Measurements from ENCODE around the gene BMP8A.
"Not testable (repeated sequence)": the region's sequence is repeated elsewhere in the genome, so short reads cannot be mapped to it uniquely, and the experiment has no call there.

BMP8A gene

DNA sequence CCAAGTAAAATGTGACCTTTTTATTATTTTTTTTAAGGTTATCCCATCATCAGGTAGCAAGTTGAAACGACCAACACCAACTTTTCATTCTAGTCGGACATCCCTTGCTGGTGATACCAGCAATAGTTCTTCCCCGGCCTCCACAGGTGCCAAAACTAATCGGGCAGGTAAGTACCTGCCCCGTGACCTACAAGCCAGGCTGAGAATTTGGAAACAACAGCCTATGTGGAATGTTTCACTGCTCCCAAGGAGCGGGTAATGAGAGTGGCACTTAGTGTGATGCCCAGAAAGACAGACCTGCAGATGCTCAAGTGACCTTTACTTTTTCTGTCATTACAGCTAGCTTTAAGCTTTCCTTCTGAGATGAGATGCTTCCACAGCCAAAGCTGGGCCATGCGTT, 6.9 kb upstream of the BMP8A start:
- no peak for DNase-seq

DNA sequence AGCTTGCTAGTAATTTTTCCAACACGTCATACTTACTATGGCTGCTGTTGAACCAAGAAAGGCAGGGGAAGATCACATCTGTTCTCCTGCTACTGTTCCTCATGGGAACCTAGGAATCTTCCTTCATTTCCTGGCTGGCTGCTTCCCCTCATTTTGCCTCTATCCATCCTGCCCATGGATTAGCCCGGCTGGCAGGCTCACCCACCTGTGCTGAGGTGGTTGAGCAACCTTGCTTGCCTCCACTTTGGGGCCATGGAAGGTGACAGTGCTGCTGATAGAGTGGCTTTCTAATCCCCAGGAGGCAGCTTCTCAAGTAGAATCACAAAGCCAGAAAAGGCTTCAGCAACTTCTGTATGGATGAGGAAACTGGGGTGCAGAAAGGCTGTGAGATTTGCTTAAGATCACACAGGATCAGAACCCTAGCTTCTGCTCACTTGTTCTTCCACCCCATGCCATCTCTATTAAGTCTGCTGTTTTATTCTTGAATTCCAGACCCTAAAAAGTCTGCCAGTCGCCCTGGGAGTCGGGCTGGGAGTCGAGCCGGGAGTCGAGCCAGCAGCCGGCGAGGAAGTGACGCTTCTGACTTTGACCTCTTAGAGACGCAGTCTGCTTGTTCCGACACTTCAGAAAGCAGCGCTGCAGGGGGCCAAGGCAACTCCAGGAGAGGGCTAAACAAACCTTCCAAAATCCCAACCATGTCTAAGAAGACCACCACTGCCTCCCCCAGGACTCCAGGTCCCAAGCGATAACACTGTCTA, 6.2 kb upstream of the BMP8A start:
- DNase-seq = no peak

DNA sequence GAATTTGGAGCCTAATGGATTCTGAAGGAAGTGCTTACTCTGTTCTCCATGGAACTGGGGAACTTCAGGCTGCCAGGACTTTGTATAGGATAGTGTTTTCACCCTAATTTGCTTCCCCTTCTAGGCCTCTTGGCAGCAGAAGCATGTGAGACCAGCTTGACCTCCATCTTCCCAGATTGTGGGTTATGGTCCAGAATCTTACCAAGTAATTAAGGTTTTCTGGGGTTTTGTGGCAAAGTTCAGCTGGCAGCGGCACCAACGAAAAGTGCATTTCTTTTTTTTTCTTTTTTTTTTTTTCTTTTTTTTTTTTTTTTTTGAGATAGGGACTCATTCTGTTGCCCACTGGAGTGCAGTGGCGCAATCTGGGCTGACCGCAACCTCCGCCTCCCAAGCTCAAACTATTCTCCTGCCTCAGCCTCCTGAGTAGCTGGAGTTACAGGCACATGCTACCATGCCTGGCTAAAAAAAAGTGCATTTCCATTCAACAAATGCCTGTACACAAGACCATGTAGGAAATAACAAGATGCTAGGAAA, 3.4 kb upstream of the BMP8A start:
- no peak for DNase-seq

DNA sequence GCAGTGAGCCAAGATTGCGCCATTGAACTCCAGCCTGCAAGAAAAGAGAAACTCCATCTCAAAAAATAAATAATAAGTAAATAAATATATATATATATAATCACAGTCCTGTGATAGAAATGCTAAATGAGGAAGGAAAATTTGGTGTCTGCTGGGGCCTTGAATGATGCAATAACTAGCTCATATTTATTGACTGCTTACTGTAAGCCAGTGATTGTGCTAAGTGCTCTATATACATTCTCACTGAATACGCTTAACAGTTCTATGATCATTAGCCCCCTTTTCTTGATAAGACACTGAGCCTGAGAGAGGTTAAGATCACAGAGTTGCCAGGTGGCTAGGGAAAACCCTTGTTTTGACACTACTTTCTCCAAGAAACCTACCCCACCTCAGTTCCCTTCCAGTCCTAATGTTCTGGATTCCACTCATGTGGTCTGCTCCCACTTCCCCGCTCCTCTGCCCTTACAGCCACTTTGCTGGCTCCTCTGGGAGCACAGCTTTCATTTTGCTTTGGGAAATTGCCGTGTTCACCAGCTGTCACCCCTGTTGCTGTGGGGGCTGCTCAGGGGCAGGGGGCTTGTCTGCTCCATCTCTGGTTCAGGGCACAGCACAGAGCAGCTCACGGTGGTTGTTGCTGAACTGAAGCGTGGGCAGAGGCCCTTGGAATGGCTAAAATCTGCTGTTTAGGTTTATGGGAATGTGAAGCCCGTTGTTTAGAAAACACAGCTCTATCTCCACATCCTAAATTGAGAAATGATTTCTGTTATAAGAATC, 2.5 kb upstream of the BMP8A start:
- peak; percentile 35 to 44 for DNase-seq

DNA sequence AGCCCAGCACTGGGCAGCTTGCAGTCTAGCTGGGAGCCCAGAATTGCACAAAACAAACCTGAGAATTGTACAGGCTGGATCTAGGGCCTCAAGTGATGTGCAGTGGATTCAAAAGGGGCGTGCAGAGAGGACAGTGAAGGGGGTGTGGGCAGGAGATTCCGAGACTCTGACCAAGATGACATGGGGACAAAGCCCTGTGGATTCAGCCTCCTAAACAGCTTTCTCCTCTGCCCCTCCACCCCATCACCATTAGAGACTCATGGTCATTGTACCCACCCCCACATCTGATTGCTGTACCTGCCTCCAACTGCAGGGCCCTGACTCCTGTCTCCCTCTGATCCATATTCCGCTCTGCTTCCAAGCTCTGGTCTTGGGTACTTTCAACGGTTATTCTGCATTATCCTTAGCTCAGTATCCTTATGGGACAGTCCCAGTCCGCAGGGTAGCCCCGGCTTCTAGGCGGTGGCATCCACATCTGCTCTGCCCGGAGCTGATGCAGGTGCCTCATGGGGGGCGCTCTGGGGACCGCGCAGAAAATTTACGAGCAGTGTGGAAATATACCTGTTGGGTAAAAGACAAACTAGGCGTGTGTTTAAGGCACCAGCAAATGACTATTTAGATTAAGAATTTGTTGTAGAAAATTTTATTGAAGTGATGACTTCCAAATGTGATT, 1.7 kb upstream of the BMP8A start:
- DNase-seq = no peak

DNA sequence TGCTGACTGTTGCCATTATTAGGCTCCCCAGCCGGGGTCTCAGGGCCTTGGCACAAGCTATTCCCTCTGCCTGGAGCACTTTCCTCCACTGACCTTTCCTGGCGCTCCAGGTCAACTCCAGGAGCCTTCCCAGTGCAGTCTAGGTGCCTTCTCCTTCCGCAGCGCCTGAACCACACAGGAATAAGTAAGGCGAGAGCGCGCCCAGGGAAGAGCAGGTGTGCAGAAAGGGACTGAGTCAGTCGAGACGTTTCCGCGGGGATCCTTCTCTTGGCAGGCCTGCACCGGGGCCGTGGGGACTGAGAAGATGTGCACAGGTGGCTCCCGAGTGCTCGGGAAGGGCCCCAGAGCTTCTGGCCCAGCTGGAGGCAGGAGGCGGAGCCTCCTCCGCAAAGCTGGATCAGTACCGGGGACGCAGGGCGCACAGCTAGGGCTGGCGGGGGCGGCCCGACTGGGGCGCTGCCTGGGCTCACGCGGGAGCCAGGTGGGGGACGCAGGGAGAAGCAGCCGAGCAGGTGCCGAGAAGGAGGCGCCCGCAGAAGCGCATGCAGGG, 765 bp upstream of the BMP8A start:
- no peak for DNase-seq

DNA sequence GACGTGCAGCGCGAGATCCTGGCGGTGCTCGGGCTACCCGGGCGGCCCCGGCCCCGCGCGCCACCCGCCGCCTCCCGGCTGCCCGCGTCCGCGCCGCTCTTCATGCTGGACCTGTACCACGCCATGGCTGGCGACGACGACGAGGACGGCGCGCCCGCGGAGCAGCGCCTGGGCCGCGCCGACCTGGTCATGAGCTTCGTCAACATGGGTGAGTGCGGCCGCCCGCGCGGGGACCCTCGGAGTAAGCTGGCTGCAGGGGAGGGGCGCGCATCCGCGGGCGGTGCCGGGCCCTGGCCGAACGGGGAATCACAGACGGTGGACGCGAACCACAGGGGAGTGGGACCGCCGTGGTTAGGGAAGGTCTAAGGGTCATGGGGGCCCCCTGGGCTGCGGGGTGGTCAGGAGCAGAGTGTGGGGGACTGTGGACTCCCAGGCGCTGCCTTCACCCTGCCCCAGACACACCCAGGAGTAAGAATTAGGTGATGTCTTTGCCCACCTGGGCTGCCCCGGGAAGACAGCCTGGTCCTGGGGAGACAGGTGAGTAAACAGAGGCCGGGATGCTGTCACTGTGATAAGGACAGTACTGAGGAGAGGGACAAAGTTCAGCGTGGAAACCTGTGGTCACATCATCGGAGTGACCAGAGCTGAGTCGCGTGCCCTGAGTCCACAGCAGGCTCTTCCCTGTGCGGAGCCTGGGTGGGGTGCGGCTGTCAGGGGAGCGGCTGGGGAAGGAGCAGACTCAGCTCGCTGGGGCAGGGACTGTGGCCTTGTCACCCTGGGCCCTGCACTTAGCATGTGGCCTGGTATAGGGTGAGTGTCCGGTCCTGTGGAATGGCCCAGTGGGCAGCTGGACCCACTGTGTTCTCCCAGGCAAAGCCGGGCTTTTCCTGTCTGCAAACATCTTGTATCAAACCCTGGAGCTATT, 944 bp downstream of the BMP8A start:
- DNase-seq = not testable (repeated sequence)

DNA sequence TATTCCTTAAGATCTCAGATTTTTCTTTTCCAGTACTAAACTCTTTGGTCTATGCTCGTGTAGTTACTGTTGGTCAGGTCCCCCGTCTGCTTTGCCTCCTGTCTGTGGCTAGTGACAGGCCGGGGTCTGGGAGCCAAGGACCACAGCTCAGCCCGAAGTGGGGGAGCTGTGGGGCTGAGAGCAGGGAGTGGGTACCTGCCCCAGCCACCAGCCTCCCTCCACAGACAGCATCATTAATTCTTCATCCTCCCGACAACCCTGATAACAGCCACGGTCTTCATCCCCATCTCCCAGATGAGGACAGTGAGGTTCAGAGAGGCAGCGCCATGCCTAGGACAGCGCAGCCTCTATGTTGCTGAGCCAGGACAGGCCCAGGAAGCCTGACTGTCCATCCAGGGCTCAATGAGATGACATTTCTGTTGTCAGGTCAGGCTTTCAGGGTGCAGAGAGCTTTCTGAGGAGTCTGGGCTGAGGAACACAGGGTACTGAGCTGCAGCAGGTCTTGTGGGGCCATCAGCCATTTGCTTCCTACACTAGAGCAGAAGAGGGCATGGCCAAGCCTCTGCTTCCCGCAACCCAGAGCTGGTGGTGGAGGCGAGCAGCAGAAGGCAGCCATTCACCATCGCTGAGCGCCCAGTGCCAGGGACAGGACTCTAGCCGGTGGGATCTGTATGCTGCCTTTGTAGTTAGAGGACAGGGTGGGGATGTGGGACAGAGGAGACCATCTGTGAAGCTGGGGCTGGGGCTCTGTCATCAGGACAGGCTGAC, 1.8 kb downstream of the BMP8A start:
- not testable (repeated sequence) for DNase-seq

DNA sequence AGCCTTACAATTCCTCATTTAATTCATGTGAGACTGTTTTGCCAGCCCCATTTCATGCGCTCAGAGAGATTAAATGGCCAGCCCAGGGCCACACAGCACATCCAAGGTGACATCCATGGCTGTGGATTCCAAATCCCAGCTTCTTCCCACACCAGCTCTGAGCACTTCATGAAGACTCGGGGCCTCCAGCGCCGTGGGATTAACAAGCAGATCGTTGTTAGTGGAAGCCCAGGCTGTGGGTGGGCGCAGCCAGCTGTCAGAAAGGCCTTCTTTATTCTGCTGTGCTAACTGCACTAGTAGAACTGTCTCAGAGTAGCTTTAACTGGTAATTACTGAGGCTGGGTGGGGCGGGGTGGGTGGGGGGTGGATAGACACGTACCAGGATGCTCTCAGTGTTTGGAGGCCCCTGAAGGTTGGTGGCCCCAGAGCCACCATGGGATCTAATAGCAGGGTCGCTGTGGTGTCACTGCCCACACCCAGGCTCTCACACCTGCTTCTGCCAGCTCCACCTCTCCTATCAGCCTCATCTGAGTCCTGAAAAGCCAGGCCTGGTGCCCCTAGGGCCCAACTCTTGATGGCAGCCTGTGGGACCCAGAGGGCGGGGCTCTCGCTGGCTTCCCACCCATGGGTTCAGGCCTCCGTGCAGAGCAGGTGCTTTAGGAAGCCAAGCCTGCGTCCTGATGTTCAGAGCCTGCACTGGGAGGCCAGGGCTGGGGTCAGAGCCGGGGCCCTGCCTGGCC, 3.4 kb downstream of the BMP8A start:
- DNase-seq = no peak

DNA sequence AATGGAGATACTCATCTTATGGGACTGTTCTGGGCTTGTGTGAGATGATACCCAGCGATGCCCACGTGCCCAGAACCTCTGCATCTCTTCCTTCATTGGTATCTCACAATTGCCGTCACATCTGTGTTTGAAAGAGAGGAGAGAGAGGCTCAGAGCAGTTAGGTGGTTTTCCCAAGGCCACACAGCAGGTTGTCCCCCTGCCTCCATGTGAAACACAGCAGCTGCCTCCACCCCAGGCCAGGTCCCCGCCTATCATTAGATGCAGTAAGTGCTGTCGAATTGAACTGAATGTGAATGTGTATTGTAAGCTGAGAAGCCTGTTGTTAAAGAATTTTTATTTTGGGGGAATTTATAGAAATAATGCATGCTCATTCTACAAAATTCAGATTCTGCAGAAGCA, 5.1 kb downstream of the BMP8A start:
- DNase-seq = not testable (repeated sequence)

DNA sequence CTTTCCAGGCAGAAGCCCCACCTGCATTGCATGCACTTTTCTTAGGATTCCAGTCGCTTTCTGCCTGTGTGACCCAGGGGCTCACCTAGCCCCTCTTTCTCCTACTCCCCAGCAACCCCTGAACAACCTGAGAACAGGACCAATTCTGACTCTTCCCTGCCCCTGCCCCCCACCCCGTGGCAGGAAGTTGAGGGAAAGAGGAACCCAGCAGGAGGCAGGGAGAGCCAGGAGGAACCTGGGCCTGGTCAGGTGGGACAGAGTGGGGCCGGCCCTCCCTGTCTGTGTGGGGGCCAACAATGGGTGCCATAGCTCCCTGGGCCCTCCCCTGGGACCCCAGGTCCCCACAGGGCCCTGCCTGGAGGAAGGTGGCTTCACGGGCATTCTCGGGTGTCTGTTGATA, 6.1 kb downstream of the BMP8A start:
- no peak for DNase-seq

DNA sequence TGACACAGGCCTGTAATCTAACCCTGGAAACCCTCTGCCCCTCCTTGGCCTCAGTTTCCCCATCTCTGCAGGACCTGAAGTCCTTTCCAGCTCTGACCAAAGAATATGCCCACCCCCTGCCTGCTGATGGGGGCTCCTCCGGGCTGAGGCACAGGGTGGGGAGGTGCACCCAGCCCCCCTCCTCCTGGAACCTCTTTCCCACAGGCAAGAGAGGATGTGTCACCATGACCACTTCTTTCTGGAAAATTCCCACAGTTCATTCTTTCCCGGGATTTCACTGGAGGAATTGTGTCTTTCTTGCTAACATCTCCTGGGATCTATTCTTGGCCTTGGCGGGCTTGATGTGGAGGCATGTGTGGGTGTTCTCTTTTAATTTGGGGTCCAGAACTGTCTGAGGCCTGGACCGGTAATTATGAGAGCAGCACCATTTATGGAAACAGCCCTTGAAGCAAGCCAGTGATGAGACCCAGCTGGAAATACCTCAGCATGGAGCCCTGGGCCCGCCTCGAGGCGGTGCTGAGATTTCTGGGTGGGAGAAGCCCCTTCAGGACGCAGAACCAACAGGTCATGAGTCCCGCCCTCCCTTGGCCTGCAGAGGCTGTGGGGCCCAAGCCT, 6.8 kb downstream of the BMP8A start:
- DNase-seq = not testable (repeated sequence)

DNA sequence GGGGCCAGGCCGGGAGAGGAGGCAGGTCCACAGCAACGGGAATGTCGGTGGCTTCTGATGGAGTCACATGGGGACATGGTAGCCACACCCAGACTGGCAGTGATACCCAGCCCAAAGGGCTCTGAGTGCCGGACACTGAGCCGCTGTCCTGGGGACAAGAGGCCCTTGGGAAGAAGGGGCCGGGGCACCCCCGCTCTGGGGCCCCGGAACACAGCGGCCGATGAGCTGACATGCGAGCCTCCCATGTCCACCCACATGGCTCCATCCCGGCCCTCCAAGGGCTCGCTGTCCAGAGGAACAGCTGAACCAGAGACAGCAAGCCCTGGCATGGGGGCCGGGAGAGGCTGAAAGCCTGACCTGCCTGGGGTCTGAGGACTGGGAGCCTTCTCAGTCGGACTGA, 7.4 kb downstream of the BMP8A start:
- DNase-seq = not testable (repeated sequence)

DNA sequence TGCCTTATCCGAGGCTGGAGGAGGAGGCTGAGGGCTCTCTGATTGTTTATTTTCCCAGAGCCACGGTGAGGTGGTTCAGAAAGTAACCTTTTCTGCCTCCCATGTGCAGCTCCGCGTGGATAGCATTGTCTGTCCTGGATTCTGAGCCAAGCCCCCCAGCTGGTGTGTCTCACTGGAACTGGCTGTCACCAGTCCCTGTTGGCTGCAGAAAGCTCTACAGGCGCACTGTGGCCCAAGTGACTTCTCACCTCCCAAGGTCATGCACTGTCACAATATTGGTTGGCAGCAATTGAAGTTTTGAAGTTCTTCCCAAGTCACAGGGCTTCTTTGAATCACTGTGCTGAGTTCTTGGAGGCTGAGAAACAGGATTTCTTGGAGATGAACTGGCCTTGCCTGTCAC, 8.2 kb downstream of the BMP8A start:
- DNase-seq = no peak

DNA sequence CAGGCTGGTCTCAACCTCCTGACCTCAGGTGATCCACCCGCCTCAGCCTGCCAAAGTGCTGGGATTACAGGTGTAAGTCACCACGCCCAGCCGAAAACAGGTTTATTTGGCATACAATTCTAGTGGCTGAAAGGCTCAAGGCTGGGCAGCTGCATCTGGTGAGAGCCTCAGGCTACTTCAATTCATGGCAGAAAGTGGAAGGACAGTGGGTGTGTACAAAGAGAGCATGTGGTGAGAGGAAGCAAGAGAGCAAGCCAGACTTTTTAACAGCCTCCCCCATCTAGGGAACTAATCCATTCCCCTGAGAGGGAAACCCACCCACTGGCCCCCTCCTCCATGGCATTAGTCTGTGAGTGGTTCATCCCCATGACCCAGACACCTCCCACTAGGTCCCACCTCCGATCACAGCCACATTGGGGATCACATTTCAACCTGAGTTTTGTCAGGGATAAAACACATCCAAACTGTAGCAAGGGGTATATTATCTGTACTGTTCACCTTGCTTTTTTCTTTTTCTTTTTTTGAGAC, 9.5 kb downstream of the BMP8A start:
- DNase-seq = no peak

DNA sequence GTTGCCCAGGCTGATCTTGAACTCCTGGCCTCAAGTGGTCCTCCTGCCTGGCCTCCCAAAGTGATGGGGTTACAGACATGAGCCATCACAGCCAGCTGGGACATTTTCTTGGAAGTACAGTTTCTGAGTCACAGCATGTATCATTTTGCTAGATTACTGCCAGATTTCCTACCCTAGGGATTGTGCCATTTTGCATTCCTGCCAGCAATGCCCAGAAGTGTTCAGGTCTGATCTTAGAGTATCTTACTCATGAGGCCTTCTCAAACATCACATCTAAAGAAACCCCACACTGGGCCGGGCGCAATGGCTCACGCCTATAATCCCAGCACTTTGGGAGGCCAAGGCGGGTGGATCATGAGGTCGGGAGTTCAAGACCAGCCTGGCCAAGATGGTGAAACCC, 10.2 kb downstream of the BMP8A start:
- no peak for DNase-seq

DNA sequence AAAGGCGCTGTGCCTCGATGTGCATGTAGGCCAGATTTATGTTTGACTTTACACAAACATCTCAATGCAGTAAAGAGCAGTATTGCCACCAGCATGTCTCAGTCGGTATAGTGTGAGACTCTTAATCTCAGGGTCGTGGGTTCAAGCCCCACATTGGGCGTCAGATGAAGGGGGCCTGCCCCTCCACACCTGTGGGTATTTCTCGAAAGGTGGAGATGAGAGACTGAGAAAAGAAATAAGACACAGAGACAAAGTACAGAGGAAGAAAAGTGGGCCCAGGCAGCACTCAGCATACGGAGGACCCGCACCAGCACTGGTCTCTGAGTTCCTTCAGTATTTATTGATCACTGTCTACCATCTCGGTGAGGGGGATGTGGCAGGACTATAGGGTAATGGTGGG, 13.0 kb downstream of the BMP8A start:
- DNase-seq = not testable (repeated sequence)

DNA sequence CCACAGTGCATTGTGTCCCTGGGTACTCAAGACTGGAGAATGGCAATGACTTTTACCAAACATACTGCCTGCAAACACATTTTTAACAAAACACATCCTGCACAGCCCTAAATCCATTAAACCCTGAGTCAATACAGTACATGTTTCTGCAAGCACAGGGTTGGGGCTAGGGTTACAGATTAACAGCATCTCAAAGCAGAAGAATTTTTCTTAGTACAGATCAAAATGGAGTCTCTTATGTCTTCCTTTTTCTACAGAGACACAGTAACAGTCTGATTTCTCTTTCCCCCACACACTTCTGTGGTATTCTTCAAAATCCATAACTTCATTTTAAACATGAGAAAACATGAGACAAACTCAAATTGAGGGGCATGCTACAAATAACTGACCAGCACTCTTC, 13.9 kb downstream of the BMP8A start:
- DNase-seq = no peak

DNA sequence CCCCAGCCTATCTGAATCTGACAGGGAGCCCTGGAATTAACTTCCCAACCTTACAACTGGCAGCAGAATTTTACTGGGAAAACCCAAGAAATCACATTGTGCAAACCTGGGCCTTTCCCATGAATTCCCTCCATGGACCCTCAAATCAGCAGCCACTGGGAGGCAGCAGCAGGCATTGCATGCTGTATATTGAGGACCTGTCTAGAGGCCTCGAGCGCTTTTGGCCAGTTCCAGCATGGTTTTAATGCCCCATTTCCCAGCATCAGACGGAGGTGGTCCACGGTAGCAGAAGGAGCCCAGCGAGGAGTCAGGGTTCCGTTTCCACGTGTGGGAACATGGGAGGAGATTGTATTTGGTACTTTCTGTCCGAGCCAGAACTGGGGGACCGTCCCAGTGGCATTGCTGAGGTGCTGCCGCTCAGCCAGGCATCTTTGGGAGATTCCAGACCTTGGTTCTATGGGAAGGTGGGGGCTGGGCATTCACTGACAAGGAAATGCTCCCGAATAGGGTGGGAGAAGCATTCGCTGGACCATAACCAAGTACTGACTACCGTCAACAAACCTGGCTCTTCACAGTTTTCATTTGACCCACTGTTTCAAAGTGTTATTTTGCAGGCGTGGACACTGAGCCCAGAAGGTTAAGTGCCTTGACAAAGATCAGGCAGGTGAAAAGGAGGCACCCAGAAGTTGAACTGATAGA, 15.9 kb downstream of the BMP8A start:
- DNase-seq = peak; percentile 21 to 36

Data from inflammatory macrophage treated with lipopolysaccharide for 1 hour (primary cell).